ENCODE results near the gene TEX28.
"Not testable (repeated sequence)": the region's sequence is repeated elsewhere in the genome, so short reads cannot be mapped to it uniquely, and the experiment has no call there.

DNA sequence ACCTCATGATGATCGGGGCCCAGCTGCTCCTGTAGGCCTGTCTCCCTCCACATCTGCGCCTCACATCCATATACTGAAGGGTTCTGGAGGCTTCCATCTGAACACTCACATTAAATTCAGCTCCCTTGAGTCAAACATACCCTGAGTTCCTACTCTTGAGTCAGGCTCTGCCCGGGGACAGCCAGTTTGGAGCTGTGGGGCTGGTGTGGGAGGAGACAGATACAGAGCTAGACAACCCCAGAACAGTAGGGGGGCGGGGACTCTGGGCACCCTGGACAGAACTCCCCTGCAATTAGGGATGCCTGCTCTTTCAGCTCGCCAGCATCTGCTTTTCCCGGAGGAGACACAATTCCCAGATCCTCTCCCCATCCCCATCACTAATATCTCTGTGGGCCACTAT is 31.9 kb downstream of the TEX28 start:
- TF ChIP-seq, protein P1, sequence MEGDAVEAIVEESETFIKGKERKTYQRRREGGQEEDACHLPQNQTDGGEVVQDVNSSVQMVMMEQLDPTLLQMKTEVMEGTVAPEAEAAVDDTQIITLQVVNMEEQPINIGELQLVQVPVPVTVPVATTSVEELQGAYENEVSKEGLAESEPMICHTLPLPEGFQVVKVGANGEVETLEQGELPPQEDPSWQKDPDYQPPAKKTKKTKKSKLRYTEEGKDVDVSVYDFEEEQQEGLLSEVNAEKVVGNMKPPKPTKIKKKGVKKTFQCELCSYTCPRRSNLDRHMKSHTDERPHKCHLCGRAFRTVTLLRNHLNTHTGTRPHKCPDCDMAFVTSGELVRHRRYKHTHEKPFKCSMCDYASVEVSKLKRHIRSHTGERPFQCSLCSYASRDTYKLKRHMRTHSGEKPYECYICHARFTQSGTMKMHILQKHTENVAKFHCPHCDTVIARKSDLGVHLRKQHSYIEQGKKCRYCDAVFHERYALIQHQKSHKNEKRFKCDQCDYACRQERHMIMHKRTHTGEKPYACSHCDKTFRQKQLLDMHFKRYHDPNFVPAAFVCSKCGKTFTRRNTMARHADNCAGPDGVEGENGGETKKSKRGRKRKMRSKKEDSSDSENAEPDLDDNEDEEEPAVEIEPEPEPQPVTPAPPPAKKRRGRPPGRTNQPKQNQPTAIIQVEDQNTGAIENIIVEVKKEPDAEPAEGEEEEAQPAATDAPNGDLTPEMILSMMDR (IDR thresholded peaks at IDR 0.05) = not testable (repeated sequence)
- TF ChIP-seq POLR2A (IDR thresholded peaks at IDR 0.05; ENCODE audit: low read depth) = not testable (repeated sequence)

Data from esophagus muscularis mucosa (tissue), 3 donors.